HEK293 (cell line): ENCODE data around the gene NFKBIL1.

Experiments used
- GLI2 ChIP-seq: fragments of 450-650 bp; formaldehyde crosslinking; IDR thresholded peaks from 2 replicates; pipeline ENCODE4; 2017; ENCODE audit warnings: missing biosample characterization, missing genetic modification characterization, low read depth, borderline replicate concordance
- HOXC10 ChIP-seq: sonication (generic); formaldehyde crosslinking; IDR thresholded peaks from 2 replicates; pipeline ENCODE4 v1.8.1; 2023; ENCODE audit warnings: mild to moderate bottlenecking, missing genetic modification reagents
- HOXD13 ChIP-seq: sonication (generic); formaldehyde crosslinking; IDR thresholded peaks from 2 replicates; pipeline ENCODE4 v1.8.0; 2022; ENCODE audit warnings: missing genetic modification reagents, borderline replicate concordance
- KLF10 ChIP-seq: fragments of 450-650 bp; IDR thresholded peaks from 2 replicates; pipeline ENCODE4 v1.5.1; 2018; ENCODE audit warnings: missing biosample characterization, mild to moderate bottlenecking, missing genetic modification characterization
- KLF17 ChIP-seq: fragments of 450-650 bp; formaldehyde crosslinking; IDR thresholded peaks from 2 replicates; pipeline ENCODE4 v1.5.1; 2016; ENCODE audit warnings: missing biosample characterization, missing genetic modification characterization
- KLF8 ChIP-seq: fragments of 450-650 bp; formaldehyde crosslinking; IDR thresholded peaks from 2 replicates; pipeline ENCODE4 v1.5.1; 2016; ENCODE audit warnings: missing biosample characterization, missing genetic modification characterization
- MEIS1 ChIP-seq: sonication (generic); formaldehyde crosslinking; IDR thresholded peaks from 2 replicates; pipeline ENCODE4 v1.8.1; 2022; ENCODE audit warnings: missing genetic modification reagents, mild to moderate bottlenecking, borderline replicate concordance
- OSR2 ChIP-seq: fragments of 450-650 bp; formaldehyde crosslinking; IDR thresholded peaks from 2 replicates; pipeline ENCODE4 v1.5.1; 2016; ENCODE audit warnings: missing biosample characterization, missing genetic modification characterization
- PBX3 ChIP-seq: sonication (generic); formaldehyde crosslinking; IDR thresholded peaks from 2 replicates; pipeline ENCODE4 v1.8.1; 2022; ENCODE audit warnings: mild to moderate bottlenecking, moderate library complexity, missing genetic modification reagents
- PRDM1 ChIP-seq: fragments of 450-650 bp; formaldehyde crosslinking; IDR thresholded peaks from 2 replicates; pipeline ENCODE4; 2016; ENCODE audit warnings: missing biosample characterization, missing genetic modification characterization
- REPIN1 ChIP-seq: fragments of 450-650 bp; formaldehyde crosslinking; IDR thresholded peaks from 2 replicates; pipeline ENCODE4 v1.5.1; 2017; ENCODE audit warnings: missing biosample characterization, missing genetic modification characterization, low read depth
- SALL2 ChIP-seq: fragments of 450-650 bp; formaldehyde crosslinking; IDR thresholded peaks from 2 replicates; pipeline ENCODE4 v1.5.0; 2017; ENCODE audit warnings: missing biosample characterization, mild to moderate bottlenecking, missing genetic modification characterization, borderline replicate concordance
- SCRT2 ChIP-seq: fragments of 450-650 bp; formaldehyde crosslinking; IDR thresholded peaks from 2 replicates; pipeline ENCODE4 v1.5.1; 2016; ENCODE audit warnings: missing biosample characterization, missing genetic modification characterization
- TRIM28 ChIP-seq: IDR thresholded peaks from 2 replicates; pipeline ENCODE4 v1.6.1; 2011; ENCODE audit warnings: low read length, control low read depth, borderline replicate concordance
- ZEB2 ChIP-seq: fragments of 450-650 bp; formaldehyde crosslinking; IDR thresholded peaks from 2 replicates; pipeline ENCODE4 v1.5.1; 2016; ENCODE audit warnings: missing biosample characterization, missing genetic modification characterization
- ZNF155 ChIP-seq: fragments of 450-650 bp; formaldehyde crosslinking; IDR thresholded peaks from 2 replicates; pipeline ENCODE4 v1.5.1; 2016; ENCODE audit warnings: missing biosample characterization, missing genetic modification characterization
- ZNF221 ChIP-seq: fragments of 450-650 bp; formaldehyde crosslinking; IDR thresholded peaks from 2 replicates; pipeline ENCODE4 v1.5.1; 2017; ENCODE audit warnings: missing biosample characterization, missing genetic modification characterization, borderline replicate concordance
- ZNF248 ChIP-seq: fragments of 450-650 bp; formaldehyde crosslinking; IDR thresholded peaks from 2 replicates; pipeline ENCODE4 v1.5.1; 2017; ENCODE audit warnings: missing biosample characterization, missing genetic modification characterization
- ZNF26 ChIP-seq: fragments of 450-650 bp; formaldehyde crosslinking; IDR thresholded peaks from 2 replicates; pipeline ENCODE4 v1.5.1; 2016; ENCODE audit warnings: missing biosample characterization, missing genetic modification characterization
- ZNF311 ChIP-seq: fragments of 450-650 bp; formaldehyde crosslinking; IDR thresholded peaks from 2 replicates; pipeline ENCODE4 v1.5.1; 2017; ENCODE audit warnings: missing biosample characterization, missing genetic modification characterization, borderline replicate concordance
- ZNF366 ChIP-seq: fragments of 450-650 bp; formaldehyde crosslinking; conservative IDR thresholded peaks from 2 replicates; pipeline ENCODE4 v1.5.1; 2016; ENCODE audit warnings: missing biosample characterization, missing genetic modification characterization
- ZNF391 ChIP-seq: fragments of 450-650 bp; formaldehyde crosslinking; IDR thresholded peaks from 2 replicates; pipeline ENCODE4 v1.5.1; 2016; ENCODE audit warnings: low read depth, missing biosample characterization, missing genetic modification characterization, borderline replicate concordance
- ZNF394 ChIP-seq: fragments of 450-650 bp; formaldehyde crosslinking; IDR thresholded peaks from 2 replicates; pipeline ENCODE4 v1.5.1; 2016; ENCODE audit warnings: missing biosample characterization, missing genetic modification characterization, mild to moderate bottlenecking, moderate library complexity, borderline replicate concordance
- ZNF416 ChIP-seq: fragments of 450-650 bp; formaldehyde crosslinking; IDR thresholded peaks from 2 replicates; pipeline ENCODE4 v1.5.1; 2016; ENCODE audit warnings: missing biosample characterization, missing genetic modification characterization
- ZNF501 ChIP-seq: fragments of 450-650 bp; formaldehyde crosslinking; IDR thresholded peaks from 2 replicates; pipeline ENCODE4 v1.5.1; 2016; ENCODE audit warnings: missing biosample characterization, missing genetic modification characterization
- ZNF544 ChIP-seq: fragments of 450-650 bp; formaldehyde crosslinking; IDR thresholded peaks from 2 replicates; pipeline ENCODE4 v1.5.0; 2017; ENCODE audit warnings: missing biosample characterization, missing genetic modification characterization
- ZNF692 ChIP-seq: fragments of 450-650 bp; formaldehyde crosslinking; IDR thresholded peaks from 2 replicates; pipeline ENCODE4 v1.5.1; 2016; ENCODE audit warnings: missing biosample characterization, missing genetic modification characterization
- ZNF830 ChIP-seq: fragments of 450-650 bp; IDR thresholded peaks from 2 replicates; pipeline ENCODE4 v1.5.0; 2018; ENCODE audit warnings: missing biosample characterization, missing genetic modification characterization, low read depth, mild to moderate bottlenecking, moderate library complexity
- ZSCAN4 ChIP-seq: fragments of 450-650 bp; formaldehyde crosslinking; IDR thresholded peaks from 2 replicates; pipeline ENCODE4 v1.5.1; 2017; ENCODE audit warnings: missing biosample characterization, missing genetic modification characterization

The NFKBIL1 gene

GRCh38 chr6:31541658-31542521 is 5.5 kb upstream of the NFKBIL1 start, which contains the start of gene DDX39B (continued):
- TF ChIP-seq SCRT2 (tag by site-specific recombination) (peak; percentile 79), REPIN1 (tag by site-specific recombination) (peak; percentile 21; the same call in 1 of the 2 replicates), HOXC10 (CRISPR knock-in tag) (0 out of 2 replicates have a peak, but pooled peaks have one; percentile 91), ZNF544 (no peak), ZEB2 (tag by site-specific recombination) (peak; percentile 91), OSR2 (tag by site-specific recombination) (no peak), ZNF501 (peak; percentile 93; the same call in 1 of the 2 replicates), PRDM1 (tag by site-specific recombination) (no peak; the same call in 1 of the 2 replicates), ZNF221 (tag by site-specific recombination) (0 out of 2 replicates have a peak, but pooled peaks have one; percentile 1), ZNF155 (no peak), ZNF248 (no peak), HOXD13 (CRISPR knock-in tag) (no peak), ZNF416 (tag by site-specific recombination) (no peak), SALL2 (tag by site-specific recombination) (no peak), KLF8 (tag by site-specific recombination) (no peak; the same call in none of the 2 replicates), ZNF692 (tag by site-specific recombination) (no peak; the same call in 1 of the 2 replicates), ZNF311 (tag by site-specific recombination) (no peak), ZSCAN4 (tag by site-specific recombination) (peak; percentile 44), ZNF394 (tag by site-specific recombination) (peak; percentile 85; the same call in 1 of the 2 replicates), ZNF391 (tag by site-specific recombination) (peak; percentile 96; the same call in 1 of the 2 replicates), KLF10 (tag by site-specific recombination) (0 out of 2 replicates have a peak, but pooled peaks have one; percentile 54), ZNF366 (tag by site-specific recombination) (peak; percentile 78), GLI2 (tag by site-specific recombination) (no peak), ZNF830 (no peak), TRIM28 (peak; percentile 44; the same call in 1 of the 2 replicates), MEIS1 (CRISPR knock-in tag) (no peak), PBX3 (CRISPR knock-in tag) (peak; percentile 38; the same call in 1 of the 2 replicates), ZNF26 (tag by site-specific recombination) (no peak), KLF17 (tag by site-specific recombination) (no peak; the same call in none of the 2 replicates)
